ENCODE data around the gene MINDY2. TPM values are rescaled to one million over a fixed set of nuclear protein-coding genes. Genes with fewer than 3 reads are reported as not detected.
"Not testable (repeated sequence)": the region's sequence is repeated elsewhere in the genome, so short reads cannot be mapped to it uniquely, and the experiment has no call there.

MINDY2 gene
- total and polyA plus RNA-seq, 2 donors (not counting 1 experiment from before 2014, with no cell fraction given), result 21.1 to 22.3 TPM

- Histone ChIP-seq H3K4me2 (ENCODE audit: extremely low read depth, insufficient read depth, low read length) (no peak overlapping the region), H3K27ac (ENCODE audit: insufficient read depth, low read length) (no peak overlapping the region), H3K4me3 (replicated peaks in 1 of 4; ENCODE audit: control extremely low read depth in 1 of 4, insufficient read depth in 1 of 4, low read depth in 3 of 4, low read length in 4 of 4) (no peak overlapping the region), H3K4me1 (ENCODE audit: control insufficient read depth, extremely low read depth, insufficient read depth, low read length) (no peaks in the 10 kb centered on the region), H2AFZ (ENCODE audit: low read length) (no peak overlapping the region), H3K36me3 (ENCODE audit: control insufficient read depth, insufficient read depth, low read length) (no peaks in the 10 kb centered on the region), H3K9me3 (ENCODE audit: control insufficient read depth, insufficient read depth, low read depth, low read length) (no peaks in the 10 kb centered on the region), H4K20me1 (ENCODE audit: control insufficient read depth, extremely low read depth, insufficient read depth, low read length) (no peaks in the 10 kb centered on the region), H3K27me3 (ENCODE audit: control insufficient read depth, insufficient read depth, low read length) (no peaks in the 10 kb centered on the region), H3K79me2 (ENCODE audit: control insufficient read depth, insufficient read depth, low read length) (no peaks in the 10 kb centered on the region), H3K9ac (ENCODE audit: insufficient read depth, low read length) (no peak overlapping the region)
- DNase-seq (ENCODE audit: low read depth in 2 of 2), result no peak
- TF ChIP-seq EZH2 (IDR thresholded peaks at IDR 0.05; ENCODE audit: low read length, missing control alignments), result no peak
- TF ChIP-seq CTCF (conservative IDR thresholded peaks at IDR 0.05 in 1 of 2, IDR thresholded peaks at IDR 0.05 in 1 of 2; ENCODE audit: low read depth in 1 of 2, low read length in 2 of 2), result no peak
Measured at GRCh38 chr15:58795825-58796224, 24.7 kb downstream of the MINDY2 start.

- Histone ChIP-seq H2AFZ (ENCODE audit: low read length) (no peak overlapping the region), H3K27me3 (ENCODE audit: control insufficient read depth, insufficient read depth, low read length) (no peaks in the 10 kb centered on the region), H3K36me3 (ENCODE audit: control insufficient read depth, insufficient read depth, low read length) (no peaks in the 10 kb centered on the region), H3K27ac (ENCODE audit: insufficient read depth, low read length) (no peak overlapping the region), H4K20me1 (ENCODE audit: control insufficient read depth, extremely low read depth, insufficient read depth, low read length) (no peaks in the 10 kb centered on the region), H3K4me3 (replicated peaks in 1 of 4; ENCODE audit: control extremely low read depth in 1 of 4, insufficient read depth in 1 of 4, low read depth in 3 of 4, low read length in 4 of 4) (no peak overlapping the region), H3K79me2 (ENCODE audit: control insufficient read depth, insufficient read depth, low read length) (no peaks in the 10 kb centered on the region), H3K9ac (ENCODE audit: insufficient read depth, low read length) (no peak overlapping the region), H3K9me3 (ENCODE audit: control insufficient read depth, insufficient read depth, low read depth, low read length) (no peaks in the 10 kb centered on the region), H3K4me2 (ENCODE audit: extremely low read depth, insufficient read depth, low read length) (no peak overlapping the region), H3K4me1 (ENCODE audit: control insufficient read depth, extremely low read depth, insufficient read depth, low read length) (no peaks in the 10 kb centered on the region)
- TF ChIP-seq EZH2 (IDR thresholded peaks at IDR 0.05; ENCODE audit: low read length, missing control alignments), result no peak
- no peak for TF ChIP-seq CTCF (conservative IDR thresholded peaks at IDR 0.05 in 1 of 2, IDR thresholded peaks at IDR 0.05 in 1 of 2; ENCODE audit: low read depth in 1 of 2, low read length in 2 of 2)
- DNase-seq (ENCODE audit: low read depth in 2 of 2), result no peak
Measured at GRCh38 chr15:58797505-58797904, 26.4 kb downstream of the MINDY2 start.

- Histone ChIP-seq H2AFZ (ENCODE audit: low read length) (no peak overlapping the region), H3K4me3 (replicated peaks in 1 of 4; ENCODE audit: control extremely low read depth in 1 of 4, insufficient read depth in 1 of 4, low read depth in 3 of 4, low read length in 4 of 4) (no peak overlapping the region), H3K9ac (ENCODE audit: insufficient read depth, low read length) (no peak overlapping the region), H3K9me3 (ENCODE audit: control insufficient read depth, insufficient read depth, low read depth, low read length) (no peaks in the 10 kb centered on the region), H3K4me1 (ENCODE audit: control insufficient read depth, extremely low read depth, insufficient read depth, low read length) (no peaks in the 10 kb centered on the region), H3K79me2 (ENCODE audit: control insufficient read depth, insufficient read depth, low read length) (no peaks in the 10 kb centered on the region), H3K27ac (ENCODE audit: insufficient read depth, low read length) (no peak overlapping the region), H3K4me2 (ENCODE audit: extremely low read depth, insufficient read depth, low read length) (no peak overlapping the region), H3K36me3 (ENCODE audit: control insufficient read depth, insufficient read depth, low read length) (no peaks in the 10 kb centered on the region), H3K27me3 (ENCODE audit: control insufficient read depth, insufficient read depth, low read length) (no peaks in the 10 kb centered on the region), H4K20me1 (ENCODE audit: control insufficient read depth, extremely low read depth, insufficient read depth, low read length) (no peaks in the 10 kb centered on the region)
- TF ChIP-seq CTCF (conservative IDR thresholded peaks at IDR 0.05 in 1 of 2, IDR thresholded peaks at IDR 0.05 in 1 of 2; ENCODE audit: low read depth in 1 of 2, low read length in 2 of 2), result no peak
- no peak for TF ChIP-seq EZH2 (IDR thresholded peaks at IDR 0.05; ENCODE audit: low read length, missing control alignments)
- peak in 1 of 2 donors; percentile 72 for DNase-seq (ENCODE audit: low read depth in 2 of 2)
Measured at GRCh38 chr15:58805095-58805494, 34.0 kb downstream of the MINDY2 start.

- not testable (repeated sequence) for H3K79me2 ChIP-seq (ENCODE audit: control insufficient read depth, insufficient read depth, low read length); H3K4me2 ChIP-seq (ENCODE audit: extremely low read depth, insufficient read depth, low read length); DNase-seq (ENCODE audit: low read depth in 2 of 2); H2AFZ ChIP-seq (ENCODE audit: low read length); H3K27me3 ChIP-seq (ENCODE audit: control insufficient read depth, insufficient read depth, low read length); H3K4me3 ChIP-seq (replicated peaks in 1 of 4; ENCODE audit: control extremely low read depth in 1 of 4, insufficient read depth in 1 of 4, low read depth in 3 of 4, low read length in 4 of 4); H4K20me1 ChIP-seq (ENCODE audit: control insufficient read depth, extremely low read depth, insufficient read depth, low read length); H3K9me3 ChIP-seq (ENCODE audit: control insufficient read depth, insufficient read depth, low read depth, low read length); H3K36me3 ChIP-seq (ENCODE audit: control insufficient read depth, insufficient read depth, low read length); H3K9ac ChIP-seq (ENCODE audit: insufficient read depth, low read length); H3K27ac ChIP-seq (ENCODE audit: insufficient read depth, low read length); H3K4me1 ChIP-seq (ENCODE audit: control insufficient read depth, extremely low read depth, insufficient read depth, low read length)
Measured at GRCh38 chr15:58823267-58823666, 52.2 kb downstream of the MINDY2 start.

Measured in fibroblast of lung (primary cell).